HCT116 (cell line): Measurements from ENCODE around the gene GDF2. TPM values are rescaled to one million over a fixed set of nuclear protein-coding genes. Genes with fewer than 3 reads are reported as not detected.

Experiments
- ATAC-seq: fragments of 200-7000 bp; cut with Tn5 transposase; 2 replicates; pipeline ENCODE4 v1.9.1; 2020; ENCODE audit warnings: mild to moderate bottlenecking, moderate library complexity
- BruUV-seq: library from RNA; stranded (reverse); fragments of 400-500 nt; replicated peaks from 2 replicates; lab custom pipeline; 2021; lab: Mats Ljungman, UMichigan
- CTCF ChIA-PET: fragments of 300-600 bp; sonication (Branson Sonifier 250); formaldehyde crosslinking; loops from one replicate; lab custom pipeline; 2021; ENCODE audit warnings: antibody characterized with exemption; lab: Charles Lee
- POLR2A ChIA-PET: fragments of 300-600, 350-600 bp; sonication (Branson Sonifier 250); formaldehyde crosslinking; loops from one replicate; lab custom pipeline; 2021; ENCODE audit warnings: antibody characterized with exemption; lab: Charles Lee
- RAD21 ChIA-PET, 2 experiments: fragments of 300-600 bp; sonication (Branson Sonifier 250); formaldehyde crosslinking; loops; one replicate each; lab custom pipeline; 2023; ENCODE audit warnings: low total read pairs in 2 of 2; ENCODE audit not compliant: uncharacterized antibody in 2 of 2, unreplicated experiment in 2 of 2, low non-redundant PET in 1 of 2; lab: Charles Lee
- DNase-seq: peaks from one replicate; pipeline ENCODE4 v3.0.0-alpha.2; 2010; ENCODE audit warnings: low read depth, low spot score
- H2AFZ ChIP-seq: fragments of 200-600 bp; shearing (Covaris generic), sonication (generic); 2 replicates; pipeline ENCODE4 v1.6.1; 2017; ENCODE audit warnings: low read depth, mixed run types, mixed read lengths, antibody characterized with exemption, low read length; ENCODE audit not compliant: poor library complexity, severe bottlenecking
- H3K27ac ChIP-seq: 2 replicates; pipeline ENCODE4 v1.5.1; 2012; ENCODE audit warnings: low read depth, low read length
- H3K27me3 ChIP-seq: fragments of 200-600 bp; sonication (generic); 2 replicates; pipeline ENCODE4 v1.6.1; 2016; ENCODE audit warnings: mixed run types, low read length, mixed read lengths; ENCODE audit not compliant: insufficient read depth
- H3K36me3 ChIP-seq, 2 experiments: fragments of 200-500 bp in 1 of 2; fragments of 200-600 bp in 1 of 2; sonication (Bioruptor generic) in 1 of 2; sonication (generic) in 1 of 2; 2 replicates each; pipeline versions ENCODE4 v1.5.1 to v1.6.1; 2014 to 2016; ENCODE audit warnings: low read length in 2 of 2, inconsistent platforms in 1 of 2, mixed read lengths in 1 of 2, mixed run types in 1 of 2; ENCODE audit not compliant: insufficient read depth in 2 of 2, control insufficient read depth in 1 of 2
- H3K4me1 ChIP-seq, 2 experiments: fragments of 200-600 bp in 1 of 2; sonication (generic) in 1 of 2; 2 replicates each; pipeline versions ENCODE4 v1.5.1 to v1.6.1; 2012 to 2017; ENCODE audit warnings: low read length in 2 of 2, inconsistent platforms in 1 of 2, mild to moderate bottlenecking in 1 of 2, mixed read lengths in 1 of 2, mixed run types in 1 of 2, moderate library complexity in 1 of 2; ENCODE audit not compliant: insufficient read depth in 2 of 2, control insufficient read depth in 1 of 2
- H3K4me2 ChIP-seq: fragments of 200-600 bp; sonication (generic); 2 replicates; pipeline ENCODE4 v1.6.1; 2017; ENCODE audit warnings: mixed run types, low read length, mixed read lengths
- H3K4me3 ChIP-seq, 2 experiments: fragments of 200-600 bp in 1 of 2; sonication (generic) in 1 of 2; replicated peaks in 1 of 2; 2 replicates each; pipeline ENCODE4 v1.5.1; 2011 to 2016; ENCODE audit warnings: low read length in 2 of 2, control low read depth in 1 of 2, low read depth in 1 of 2, mild to moderate bottlenecking in 1 of 2, mixed read lengths in 1 of 2, mixed run types in 1 of 2
- H3K79me2 ChIP-seq: fragments of 200-600 bp; sonication (generic); 2 replicates; pipeline ENCODE4 v1.6.1; 2017; ENCODE audit warnings: mild to moderate bottlenecking, mixed run types, low read length, moderate library complexity, mixed read lengths; ENCODE audit not compliant: insufficient read depth
- H3K9ac ChIP-seq: fragments of 200-600 bp; sonication (generic); 2 replicates; pipeline ENCODE4 v1.6.1; 2016; ENCODE audit warnings: low read length, mixed read lengths
- H3K9me2 ChIP-seq: fragments of 200-600 bp; sonication (generic), shearing (Covaris generic); 2 replicates; pipeline ENCODE4 v1.6.1; 2017; ENCODE audit warnings: mixed run types, mild to moderate bottlenecking, moderate library complexity; ENCODE audit not compliant: insufficient read depth
- H3K9me3 ChIP-seq, 2 experiments: fragments of 200-500 bp in 1 of 2; fragments of 200-600 bp in 1 of 2; sonication (Bioruptor generic) in 1 of 2; sonication (generic) in 1 of 2; 2 replicates each; pipeline ENCODE4 v1.6.1; 2014 to 2017; ENCODE audit warnings: low read length in 2 of 2, mixed read lengths in 2 of 2, inconsistent platforms in 1 of 2, low read depth in 1 of 2, mild to moderate bottlenecking in 1 of 2, mixed run types in 1 of 2, moderate library complexity in 1 of 2; ENCODE audit not compliant: control insufficient read depth in 1 of 2, insufficient read depth in 1 of 2
- H4K20me1 ChIP-seq: fragments of 200-600 bp; sonication (generic), shearing (Covaris generic); 2 replicates; pipeline ENCODE4 v1.6.1; 2017; ENCODE audit warnings: mixed run types, mild to moderate bottlenecking, moderate library complexity; ENCODE audit not compliant: insufficient read depth
- CBX3 ChIP-seq: IDR thresholded peaks from 2 replicates; pipeline ENCODE4 v1.6.1; 2012; ENCODE audit warnings: low read depth
- FOSL1 ChIP-seq: IDR thresholded peaks from 2 replicates; pipeline ENCODE4 v1.6.1; 2012; ENCODE audit warnings: low read depth
- JUND ChIP-seq: IDR thresholded peaks from 2 replicates; pipeline ENCODE4 v1.6.1; 2012
- MAX ChIP-seq: IDR thresholded peaks from 2 replicates; pipeline ENCODE4 v1.6.1; 2012
- SRF ChIP-seq: IDR thresholded peaks from 2 replicates; pipeline ENCODE4 v1.6.1; 2012; ENCODE audit warnings: low read depth
- YY1 ChIP-seq: IDR thresholded peaks from 2 replicates; pipeline ENCODE4 v1.6.1; 2011; ENCODE audit warnings: low read length, low read depth, moderate library complexity, mild to moderate bottlenecking; ENCODE audit not compliant: insufficient replicate concordance; ENCODE audit errors: extremely low read depth
- ZBTB33 ChIP-seq: IDR thresholded peaks from 2 replicates; pipeline ENCODE4 v1.6.1; 2011; ENCODE audit warnings: mild to moderate bottlenecking, low read length, moderate library complexity; ENCODE audit not compliant: insufficient replicate concordance; ENCODE audit errors: extremely low read depth
- intact Hi-C: fragments of 100-400 bp; cut with micrococcal nuclease; formaldehyde crosslinking; loops from 2 replicates; pipeline ENCODE4 v1.10.0; 2022
- total RNA-seq: library from RNA; stranded (reverse); gene quantifications from one replicate; pipeline ENCODE4 v1.2.1, GENCODE V29; 2021; ENCODE audit not compliant: unreplicated experiment

Gene GDF2
- total RNA-seq, 1 experiment from 2014 or later = not detected

GRCh38 chr10:47370015-47370767 is 47.9 kb downstream of the GDF2 start:
- H3K4me1 ChIP-seq = no peaks in the 10 kb centered on the region
- no peak for ATAC-seq
- no TSS peak for BruUV-seq
- POLR2A ChIA-PET = no interaction called here
- no peak for DNase-seq
- no peak overlapping the region for H3K9ac ChIP-seq
- CTCF ChIA-PET = no interaction called here
- H3K9me3 ChIP-seq = no peaks in the 10 kb centered on the region
- no peaks in the 10 kb centered on the region for H3K36me3 ChIP-seq
- H3K4me3 ChIP-seq = no peak overlapping the region
- no peaks in the 10 kb centered on the region for H3K9me2 ChIP-seq
- H3K4me2 ChIP-seq = no peak overlapping the region
- no peak overlapping the region for H2AFZ ChIP-seq
- H4K20me1 ChIP-seq = no peaks in the 10 kb centered on the region
- H3K79me2 ChIP-seq = no peaks in the 10 kb centered on the region
- no peak for TF ChIP-seq MAX
- TF ChIP-seq JUND = no peak
- RAD21 ChIA-PET = no interaction called here
- intact Hi-C loops = no loop called here
- no peak overlapping the region for H3K27ac ChIP-seq
- no peaks in the 10 kb centered on the region for H3K27me3 ChIP-seq

- TF ChIP-seq YY1 (no peak), JUND (no peak), ZBTB33 (no peak), CBX3 (no peak), FOSL1 (no peak), SRF (no peak)
- TF ChIP-seq, all 23 proteins: peak for 0
- ATAC-seq = no peak
- Histone ChIP-seq H3K79me2 (no peaks in the 10 kb centered on the region), H3K4me1 (no peaks in the 10 kb centered on the region), H3K36me3 (no peaks in the 10 kb centered on the region), H3K4me2 (no peak overlapping the region), H3K4me3 (no peak overlapping the region), H4K20me1 (no peaks in the 10 kb centered on the region), H3K27me3 (no peaks in the 10 kb centered on the region), H3K9me3 (no peaks in the 10 kb centered on the region), H3K9ac (no peak overlapping the region), H3K27ac (no peak overlapping the region), H3K9me2 (no peaks in the 10 kb centered on the region), H2AFZ (no peak overlapping the region)
- ChIA-PET POLR2A (no interaction called here), RAD21 (no interaction called here), CTCF (interaction anchor here (2.4 kb wide), 1 partner anchor 9 kb away, joined by 6 read pairs; no protein-coding TSS in a partner anchor)
- no TSS peak for BruUV-seq
- no peak for DNase-seq
- intact Hi-C loops = no loop called here
Observed at GRCh38 chr10:47370878-47371277, 48.6 kb downstream of the GDF2 start.
